RWPE1 (cell line): ENCODE measurements around the gene FBL.
"Not testable (repeated sequence)": the region's sequence is repeated elsewhere in the genome, so short reads cannot be mapped to it uniquely, and the experiment has no call there.

Experiments
- CTCF ChIA-PET: fragments of 350-600 bp; sonication (Branson Sonifier 250); formaldehyde crosslinking; extraction: SDS; loops from one replicate; lab custom pipeline; 2021; lab: Yijun Ruan, JAX
- POLR2A ChIA-PET: fragments of 400-600 bp; formaldehyde crosslinking; extraction: SDS; loops from one replicate; lab custom pipeline; 2020; ENCODE audit warnings: antibody characterized with exemption; ENCODE audit not compliant: low non-redundant PET; lab: Yijun Ruan, JAX
- DNase-seq: peaks from one replicate; pipeline ENCODE4 v3.0.0; 2012; ENCODE audit warnings: low spot score
- H3K27ac ChIP-seq: fragments of 450-650 bp; 2 replicates; pipeline ENCODE4 v1.5.1; 2017
- CTCF ChIP-seq: fragments of 450-650 bp; conservative IDR thresholded peaks from 2 replicates; pipeline ENCODE4 v1.5.1; 2017; ENCODE audit warnings: low read depth, mild to moderate bottlenecking

The FBL gene

GRCh38 chr19:39845933-39846677 is at the start of gene FBL:
Gene FBL, minus strand, starts transcription at chr19:39846379. Its CDS starts 79 bp downstream, at chr19:39846300.
- DNase-seq: peak; percentile 99
- peak within 1 kb of the TSS; percentile 66 for H3K27ac ChIP-seq
- ChIA-PET POLR2A (interaction anchor here (1.0 to 1.3 kb wide), 3 partner anchors 12 to 125 kb away, joined by 4 to 6 read pairs (median 4); partner anchors contain the start of genes DYRK1B and PSMC4), CTCF (interaction anchor here (0.7 to 1.3 kb wide), 4 partner anchors 43 to 294 kb away, joined by 3 to 4 read pairs (median 3); no protein-coding TSS in a partner anchor)
- TF ChIP-seq CTCF: no peak

- DNase-seq: not testable (repeated sequence)
Observed at GRCh38 chr19:39895096-39895495, 48.9 kb upstream of the FBL start.

GRCh38 chr19:39894236-39894606 is 48.0 kb upstream of the FBL start:
- POLR2A ChIA-PET, DNase-seq, H3K27ac ChIP-seq, CTCF ChIA-PET: not testable (repeated sequence)

More at GRCh38 chr19:39895096-39895495, 48.9 kb upstream of the FBL start:
- CTCF ChIA-PET, POLR2A ChIA-PET, H3K27ac ChIP-seq: not testable (repeated sequence)

- CTCF ChIA-PET, DNase-seq, H3K27ac ChIP-seq, POLR2A ChIA-PET: not testable (repeated sequence)
Observed at GRCh38 chr19:39893366-39894235, 47.4 kb upstream of the FBL start.

GRCh38 chr19:39892506-39892902 is 46.3 kb upstream of the FBL start:
- CTCF ChIA-PET, DNase-seq, H3K27ac ChIP-seq, POLR2A ChIA-PET: not testable (repeated sequence)

GRCh38 chr19:39891660-39892505 is 45.7 kb upstream of the FBL start:
- DNase-seq, H3K27ac ChIP-seq, POLR2A ChIA-PET, CTCF ChIA-PET: not testable (repeated sequence)

- DNase-seq: no peak
- POLR2A ChIA-PET: no interaction called here
Observed at GRCh38 chr19:39890755-39891551, 44.8 kb upstream of the FBL start.

GRCh38 chr19:39889872-39890754 is 43.9 kb upstream of the FBL start:
- DNase-seq, POLR2A ChIA-PET, H3K27ac ChIP-seq, CTCF ChIA-PET: not testable (repeated sequence)

More at GRCh38 chr19:39890755-39891551, 44.8 kb upstream of the FBL start:
- TF ChIP-seq CTCF: no peak
- no peak overlapping the region for H3K27ac ChIP-seq
- CTCF ChIA-PET: no interaction called here

GRCh38 chr19:39887456-39887951 is 41.3 kb upstream of the FBL start:
- DNase-seq, H3K27ac ChIP-seq, POLR2A ChIA-PET, CTCF ChIA-PET: not testable (repeated sequence)

GRCh38 chr19:39885821-39886554 is 39.8 kb upstream of the FBL start:
- CTCF ChIA-PET, DNase-seq, H3K27ac ChIP-seq, POLR2A ChIA-PET: not testable (repeated sequence)

GRCh38 chr19:39884721-39885120 is 38.5 kb upstream of the FBL start:
- DNase-seq, CTCF ChIA-PET, POLR2A ChIA-PET, H3K27ac ChIP-seq: not testable (repeated sequence)

GRCh38 chr19:39882645-39883044 is 36.5 kb upstream of the FBL start:
- DNase-seq, CTCF ChIA-PET, POLR2A ChIA-PET, H3K27ac ChIP-seq: not testable (repeated sequence)
